H1 (cell line): ENCODE results near the gene EDEM2.

ENCODE experiments used
- EP300 ChIP-seq, 2 experiments: IDR thresholded peaks; 1 replicate in 1 of 2; 2 replicates in 1 of 2; pipeline ENCODE4 v1.6.1; 2011 to 2012; ENCODE audit warnings: low read depth in 2 of 2, low read length in 2 of 2, mild to moderate bottlenecking in 2 of 2, borderline replicate concordance in 1 of 2, inconsistent platforms in 1 of 2, moderate library complexity in 1 of 2
- GABPA ChIP-seq: IDR thresholded peaks from 2 replicates; pipeline ENCODE4 v1.6.1; 2011; ENCODE audit warnings: mild to moderate bottlenecking, low read length, moderate library complexity, borderline replicate concordance; ENCODE audit not compliant: insufficient read depth
- NANOG ChIP-seq: IDR thresholded peaks from 2 replicates; pipeline ENCODE4 v1.6.1; 2011; ENCODE audit warnings: low read length, low read depth, mild to moderate bottlenecking, inconsistent platforms; ENCODE audit not compliant: insufficient read depth, poor library complexity, severe bottlenecking
- POLR2A ChIP-seq, 2 experiments: IDR thresholded peaks; 1 replicate in 1 of 2; 2 replicates in 1 of 2; pipeline ENCODE4 v1.6.1; 2011; ENCODE audit warnings: low read depth in 2 of 2, low read length in 2 of 2, mild to moderate bottlenecking in 2 of 2; ENCODE audit errors: control extremely low read depth in 1 of 2
- RAD21 ChIP-seq, 2 experiments: IDR thresholded peaks in 1 of 2; conservative IDR thresholded peaks in 1 of 2; 2 replicates each; pipeline ENCODE4 v1.6.1; 2011; ENCODE audit warnings: low read depth in 2 of 2, low read length in 2 of 2, improper control_type of control experiment in 1 of 2, inconsistent platforms in 1 of 2, mild to moderate bottlenecking in 1 of 2, moderate library complexity in 1 of 2
- TF ChIP-seq, protein P1 (sequence below), 3 experiments: IDR thresholded peaks; 1 replicate in 2 of 3; 2 replicates in 1 of 3; pipeline versions ENCODE4 v1.5.1 to v1.6.1; 2011; ENCODE audit warnings: low read length in 3 of 3, mild to moderate bottlenecking in 3 of 3, inconsistent platforms in 2 of 3, low read depth in 1 of 3, moderate library complexity in 1 of 3; ENCODE audit not compliant: insufficient read depth in 1 of 3; ENCODE audit errors: control extremely low read depth in 1 of 3

DNA sequence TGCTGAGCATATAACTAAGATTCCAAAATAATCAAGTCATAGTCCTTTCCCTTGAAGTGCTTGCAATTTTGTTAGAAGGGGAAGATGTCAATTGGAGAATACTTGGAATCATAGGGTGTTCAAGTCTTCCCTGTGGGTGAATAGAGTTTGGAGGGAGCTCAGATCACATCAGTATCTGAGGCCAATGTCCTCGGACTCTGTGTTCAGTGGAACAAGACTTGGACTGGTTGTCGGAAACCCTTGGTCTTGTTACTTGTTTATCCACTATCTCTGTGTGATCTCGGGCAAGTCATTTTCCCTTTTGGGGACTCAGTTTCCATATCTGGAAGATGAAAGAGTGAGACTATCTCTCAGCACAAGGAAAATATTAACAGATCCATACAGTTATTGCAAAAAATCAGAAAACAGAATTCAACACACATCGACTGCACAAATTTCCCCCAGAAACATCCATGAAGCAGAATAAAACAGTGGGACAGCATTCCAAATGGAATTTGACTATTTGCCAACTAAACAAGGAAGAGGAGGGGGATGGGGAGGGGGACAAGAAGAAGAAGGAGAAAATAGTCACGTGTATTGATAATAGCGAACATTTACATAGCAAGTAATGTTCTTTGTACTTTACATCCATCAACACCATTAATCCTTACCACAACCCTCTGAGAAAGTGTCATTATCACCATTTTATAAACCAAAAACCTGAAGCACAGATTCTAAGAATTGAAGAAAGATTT, 3.9 kb upstream of the EDEM2 start:
- TF ChIP-seq POLR2A (IDR thresholded peaks at IDR 0.05; ENCODE audit: control extremely low read depth in 1 of 2, low read depth in 2 of 2, low read length in 2 of 2) (no peak), NANOG (no peak), EP300 (IDR thresholded peaks at IDR 0.05; ENCODE audit: borderline replicate concordance in 1 of 2, low read depth in 2 of 2, low read length in 2 of 2) (no peak), RAD21 (IDR thresholded peaks at IDR 0.05 in 1 of 2, conservative IDR thresholded peaks at IDR 0.05 in 1 of 2; ENCODE audit: low read depth in 2 of 2, low read length in 2 of 2) (no peak), GABPA (no peak)
- TF ChIP-seq, protein P1, sequence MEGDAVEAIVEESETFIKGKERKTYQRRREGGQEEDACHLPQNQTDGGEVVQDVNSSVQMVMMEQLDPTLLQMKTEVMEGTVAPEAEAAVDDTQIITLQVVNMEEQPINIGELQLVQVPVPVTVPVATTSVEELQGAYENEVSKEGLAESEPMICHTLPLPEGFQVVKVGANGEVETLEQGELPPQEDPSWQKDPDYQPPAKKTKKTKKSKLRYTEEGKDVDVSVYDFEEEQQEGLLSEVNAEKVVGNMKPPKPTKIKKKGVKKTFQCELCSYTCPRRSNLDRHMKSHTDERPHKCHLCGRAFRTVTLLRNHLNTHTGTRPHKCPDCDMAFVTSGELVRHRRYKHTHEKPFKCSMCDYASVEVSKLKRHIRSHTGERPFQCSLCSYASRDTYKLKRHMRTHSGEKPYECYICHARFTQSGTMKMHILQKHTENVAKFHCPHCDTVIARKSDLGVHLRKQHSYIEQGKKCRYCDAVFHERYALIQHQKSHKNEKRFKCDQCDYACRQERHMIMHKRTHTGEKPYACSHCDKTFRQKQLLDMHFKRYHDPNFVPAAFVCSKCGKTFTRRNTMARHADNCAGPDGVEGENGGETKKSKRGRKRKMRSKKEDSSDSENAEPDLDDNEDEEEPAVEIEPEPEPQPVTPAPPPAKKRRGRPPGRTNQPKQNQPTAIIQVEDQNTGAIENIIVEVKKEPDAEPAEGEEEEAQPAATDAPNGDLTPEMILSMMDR (IDR thresholded peaks at IDR 0.05; ENCODE audit: control extremely low read depth in 1 of 3, insufficient read depth in 1 of 3, low read depth in 1 of 3, low read length in 3 of 3) = no peak
